ENCODE measurements around the gene SLC2A6.

Gene SLC2A6

DNA sequence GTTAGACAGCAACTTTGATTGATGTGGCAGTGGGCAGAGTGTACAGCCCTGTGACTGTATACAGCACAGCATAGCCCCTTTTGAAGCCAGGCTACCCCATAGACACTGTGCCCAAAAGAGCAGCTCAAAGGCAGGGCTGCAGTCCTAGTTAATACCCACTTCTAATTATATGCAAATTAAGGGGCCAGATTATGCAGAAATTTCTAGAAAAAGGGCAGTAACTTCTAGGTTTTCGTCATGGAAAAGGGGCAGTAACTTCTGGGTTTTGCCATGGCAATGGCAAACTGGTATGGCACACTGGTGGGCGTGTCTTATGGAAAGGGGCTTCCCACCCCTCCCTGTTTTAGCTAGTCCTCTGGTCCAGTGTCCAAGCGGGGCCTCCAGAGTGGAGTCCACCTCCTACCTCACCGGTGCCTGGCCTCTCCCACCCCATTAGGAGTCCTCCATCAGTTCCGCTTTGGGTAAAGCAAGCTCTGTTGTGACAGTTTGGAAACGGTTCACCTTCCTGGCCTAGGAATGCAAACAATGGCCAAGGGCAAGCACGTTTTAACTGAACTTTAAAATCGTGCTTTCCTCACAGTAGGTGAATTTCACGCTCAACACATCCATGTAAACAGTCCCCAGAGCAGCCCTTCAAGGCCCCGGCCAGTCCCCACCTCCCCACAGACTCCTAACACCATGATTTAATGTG, 51.1 kb downstream of the SLC2A6 start:
- no peak for TF ChIP-seq CTCF (IDR thresholded peaks at IDR 0.05)
- intact Hi-C loops (cut with DNase I; ENCODE audit: low total_unique reads), result no loop called here
- peaks cover 0 to 18% (median 13%) of the 10 kb centered on the region in 4 donors for H3K4me1 ChIP-seq
- H3K27ac ChIP-seq, result no peak overlapping the region
- peaks cover 0 to 57% of the 10 kb centered on the region in 2 donors for H3K27me3 ChIP-seq
- H3K4me3 ChIP-seq, result no peak overlapping the region
- DNase-seq, result no peak
- no peaks in the 10 kb centered on the region for H3K9me3 ChIP-seq
- H3K36me3 ChIP-seq, result no peaks in the 10 kb centered on the region

DNA sequence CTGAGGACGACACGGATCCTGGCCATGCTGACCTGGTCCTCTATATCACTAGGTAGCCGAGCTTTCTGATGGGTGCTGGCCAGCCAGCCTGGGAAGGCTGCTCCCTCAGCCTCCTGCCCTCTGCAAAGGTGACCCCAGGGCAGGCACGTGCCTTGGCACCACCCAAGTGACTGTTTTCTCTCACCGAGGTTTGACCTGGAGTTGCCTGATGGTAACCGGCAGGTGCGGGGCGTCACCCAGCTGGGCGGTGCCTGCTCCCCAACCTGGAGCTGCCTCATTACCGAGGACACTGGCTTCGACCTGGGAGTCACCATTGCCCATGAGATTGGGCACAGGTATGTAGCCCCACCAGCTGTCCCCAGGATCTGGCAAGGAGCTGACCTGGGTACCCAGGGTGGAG, 52.9 kb downstream of the SLC2A6 start:
- H3K27ac ChIP-seq, result no peak overlapping the region
- peaks cover 0 to 18% (median 13%) of the 10 kb centered on the region in 4 donors for H3K4me1 ChIP-seq
- no peak for DNase-seq
- peaks cover 0 to 57% of the 10 kb centered on the region in 2 donors for H3K27me3 ChIP-seq
- H3K36me3 ChIP-seq, result no peaks in the 10 kb centered on the region
- intact Hi-C loops (cut with DNase I; ENCODE audit: low total_unique reads), result no loop called here
- H3K9me3 ChIP-seq, result no peaks in the 10 kb centered on the region
- no peak for TF ChIP-seq CTCF (IDR thresholded peaks at IDR 0.05)
- no peak overlapping the region for H3K4me3 ChIP-seq

DNA sequence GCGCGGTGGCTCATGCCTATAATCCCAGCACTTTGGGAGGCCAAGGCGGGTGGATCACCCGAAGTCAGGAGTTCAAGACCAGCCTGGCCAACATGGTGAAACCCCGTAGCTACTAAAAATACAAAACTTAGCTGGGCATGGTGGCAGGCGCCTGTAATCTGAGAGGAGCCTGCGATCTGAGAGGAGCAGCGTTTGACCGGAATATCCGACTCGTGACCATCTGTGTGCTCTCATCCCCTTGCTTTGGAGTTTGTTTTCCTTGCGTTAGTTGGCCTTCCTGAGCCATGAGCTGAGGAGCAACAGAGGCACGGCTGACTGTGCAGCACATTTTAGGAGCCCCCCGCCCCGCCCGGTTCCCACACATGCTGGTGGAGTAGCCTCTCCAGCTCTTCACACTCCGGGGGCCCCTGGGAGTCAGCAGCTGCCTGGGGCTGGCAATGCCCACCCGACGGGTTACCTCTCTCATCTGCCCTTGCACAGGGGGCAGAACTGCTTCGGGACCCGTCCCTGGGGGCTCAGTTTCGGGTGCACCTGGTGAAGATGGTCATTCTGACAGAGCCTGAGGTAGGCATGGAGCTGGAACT, 53.8 kb downstream of the SLC2A6 start:
- DNase-seq, result no peak
- peaks cover 0 to 18% (median 13%) of the 10 kb centered on the region in 4 donors for H3K4me1 ChIP-seq
- no peak for TF ChIP-seq CTCF (IDR thresholded peaks at IDR 0.05)
- no peaks in the 10 kb centered on the region for H3K36me3 ChIP-seq
- no peaks in the 10 kb centered on the region for H3K9me3 ChIP-seq
- no peak overlapping the region for H3K4me3 ChIP-seq
- peaks cover 0 to 56% of the 10 kb centered on the region in 2 donors for H3K27me3 ChIP-seq
- intact Hi-C loops (cut with DNase I; ENCODE audit: low total_unique reads), result no loop called here
- no peak overlapping the region for H3K27ac ChIP-seq

DNA sequence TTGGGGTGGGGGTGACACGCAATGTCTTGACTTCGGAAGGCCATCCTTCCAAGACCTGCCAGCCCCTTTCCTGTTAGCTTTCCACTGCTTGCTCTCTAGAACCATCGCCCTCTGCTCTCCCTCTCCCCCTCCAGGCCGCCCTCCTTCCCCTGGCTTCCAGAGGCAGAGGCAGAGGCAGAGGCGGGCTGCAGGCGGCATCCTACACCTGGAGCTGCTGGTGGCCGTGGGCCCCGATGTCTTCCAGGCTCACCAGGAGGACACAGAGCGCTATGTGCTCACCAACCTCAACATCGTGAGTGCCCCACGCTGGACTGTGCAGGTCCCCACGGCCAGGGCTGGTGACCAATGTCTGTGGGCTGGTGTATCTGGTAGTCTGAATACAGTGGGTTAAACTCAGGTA, 54.7 kb downstream of the SLC2A6 start:
- Histone ChIP-seq H3K27ac (no peak overlapping the region), H3K36me3 (no peaks in the 10 kb centered on the region)

GRCh38 chr9:133423216-133423615, 55.7 kb downstream of the SLC2A6 start:
- no peak for TF ChIP-seq CTCF (IDR thresholded peaks at IDR 0.05)

More for the DNA sequence above, 54.7 kb downstream of the SLC2A6 start:
- TF ChIP-seq CTCF (IDR thresholded peaks at IDR 0.05), result no peak
- no peak for DNase-seq
- Histone ChIP-seq H3K27me3 (peaks cover 0 to 47% of the 10 kb centered on the region in 2 donors), H3K4me3 (no peak overlapping the region), H3K4me1 (peaks cover 0 to 12% (median 10%) of the 10 kb centered on the region in 4 donors), H3K9me3 (no peaks in the 10 kb centered on the region)
- intact Hi-C loops (cut with DNase I; ENCODE audit: low total_unique reads), result no loop called here

More at GRCh38 chr9:133423216-133423615, 55.7 kb downstream of the SLC2A6 start:
- H3K27ac ChIP-seq, result no peak overlapping the region
- H3K4me1 ChIP-seq, result peaks cover 0 to 7% (median 6%) of the 10 kb centered on the region in 4 donors
- H3K36me3 ChIP-seq, result no peaks in the 10 kb centered on the region
- DNase-seq, result no peak
- no peaks in the 10 kb centered on the region for H3K9me3 ChIP-seq
- H3K27me3 ChIP-seq, result peaks cover 0 to 37% of the 10 kb centered on the region in 2 donors
- intact Hi-C loops (cut with DNase I; ENCODE audit: low total_unique reads), result no loop called here
- H3K4me3 ChIP-seq, result no peak overlapping the region

Measured in tibial artery (tissue), 4 donors.